Neural cell (in vitro differentiated cells): ENCODE data around the gene IQCH. TPM values are rescaled to one million over a fixed set of nuclear protein-coding genes. Genes with fewer than 3 reads are reported as not detected.

ENCODE experiments used
- H2AFZ ChIP-seq: fragments of 200-600, 300-800 bp; sonication (generic), shearing (Covaris generic); 2 replicates; pipeline ENCODE4 v1.6.0; 2014; ENCODE audit warnings: low read depth, mild to moderate bottlenecking, antibody characterized with exemption, low read length, moderate library complexity
- H3F3A ChIP-seq: fragments of 200-600 bp; shearing (Covaris generic); 2 replicates; pipeline ENCODE4 v1.6.1; 2016; ENCODE audit warnings: mild to moderate bottlenecking, moderate library complexity, mixed read lengths, antibody characterized with exemption, low read length; ENCODE audit not compliant: insufficient read depth, poor library complexity, severe bottlenecking
- H3K27ac ChIP-seq: fragments of 200-600, 300-800 bp; sonication (generic), shearing (Covaris generic); 2 replicates; pipeline ENCODE4 v1.5.1; 2014; ENCODE audit warnings: mild to moderate bottlenecking, low read length, moderate library complexity
- H3K27me3 ChIP-seq: fragments of 300-800, 200-600 bp; sonication (generic), shearing (Covaris generic); 2 replicates; pipeline ENCODE4 v1.6.0; 2014; ENCODE audit warnings: mild to moderate bottlenecking, low read depth, low read length, moderate library complexity; ENCODE audit not compliant: insufficient read depth
- H3K36me3 ChIP-seq: fragments of 300-800, 200-600 bp; sonication (generic), shearing (Covaris generic); 2 replicates; pipeline ENCODE4 v1.5.1; 2014; ENCODE audit warnings: mild to moderate bottlenecking, antibody characterized with exemption, low read length, moderate library complexity; ENCODE audit not compliant: insufficient read depth
- H3K4me2 ChIP-seq: fragments of 300-800, 200-600 bp; sonication (generic), shearing (Covaris generic); 2 replicates; pipeline ENCODE4 v1.6.0; 2014; ENCODE audit warnings: mild to moderate bottlenecking, low read length
- H3K4me3 ChIP-seq: fragments of 300-800, 200-600 bp; sonication (generic), shearing (Covaris generic); 2 replicates; pipeline ENCODE4 v1.5.1; 2014; ENCODE audit warnings: mild to moderate bottlenecking, low read length, moderate library complexity
- H3K79me2 ChIP-seq: fragments of 200-600 bp; shearing (Covaris generic); replicated peaks from 2 replicates; pipeline ENCODE4 v1.6.0; 2014; ENCODE audit warnings: mild to moderate bottlenecking, low read length, moderate library complexity; ENCODE audit not compliant: insufficient read depth
- H3K9ac ChIP-seq: fragments of 300-800, 200-600 bp; sonication (generic), shearing (Covaris generic); 2 replicates; pipeline ENCODE4 v1.6.1; 2016; ENCODE audit warnings: mild to moderate bottlenecking, low read length, mixed read lengths
- H3K9me2 ChIP-seq: fragments of 200-600 bp; shearing (Covaris generic); 2 replicates; pipeline ENCODE4 v1.6.1; 2016; ENCODE audit warnings: mild to moderate bottlenecking, low read length, mixed read lengths; ENCODE audit not compliant: insufficient read depth
- H3K9me3 ChIP-seq: fragments of 200-600, 300-800 bp; sonication (generic), shearing (Covaris generic); 2 replicates; pipeline ENCODE4 v1.6.1; 2016; ENCODE audit warnings: mild to moderate bottlenecking, mixed run types, low read length, moderate library complexity, mixed read lengths
- H4K20me1 ChIP-seq: fragments of 200-600 bp; shearing (Covaris generic); 2 replicates; pipeline ENCODE4 v1.6.1; 2016; ENCODE audit warnings: mild to moderate bottlenecking, mixed run types; ENCODE audit not compliant: insufficient read depth
- EP300 ChIP-seq: fragments of 450-650 bp; conservative IDR thresholded peaks from 2 replicates; pipeline ENCODE4 v1.6.1; 2014; ENCODE audit warnings: antibody characterized with exemption, mild to moderate bottlenecking, moderate library complexity; ENCODE audit not compliant: poor library complexity, severe bottlenecking
- EZH2 ChIP-seq: fragments of 200-600, 300-800 bp; shearing (Covaris generic), sonication (generic); IDR thresholded peaks from 2 replicates; pipeline ENCODE4 v1.6.1; 2014; ENCODE audit warnings: antibody characterized with exemption, low read length, borderline replicate concordance, mild to moderate bottlenecking; ENCODE audit not compliant: insufficient read depth, poor library complexity, severe bottlenecking
- MXI1 ChIP-seq: fragments of 450-650 bp; conservative IDR thresholded peaks from 2 replicates; pipeline ENCODE4 v1.6.1; 2014; ENCODE audit warnings: antibody characterized with exemption, mild to moderate bottlenecking; ENCODE audit not compliant: poor library complexity, severe bottlenecking
- POLR2AphosphoS5 ChIP-seq: IDR thresholded peaks from 2 replicates; pipeline ENCODE4 v1.6.1; 2012
- RAD21 ChIP-seq: fragments of 450-650 bp; conservative IDR thresholded peaks from 2 replicates; pipeline ENCODE4 v1.6.1; 2014; ENCODE audit warnings: antibody characterized with exemption, mild to moderate bottlenecking, moderate library complexity
- SMC3 ChIP-seq: fragments of 450-650 bp; conservative IDR thresholded peaks from 2 replicates; pipeline ENCODE4 v1.6.1; 2014; ENCODE audit warnings: antibody characterized with exemption, mild to moderate bottlenecking, moderate library complexity; ENCODE audit not compliant: poor library complexity
- TAF1 ChIP-seq: IDR thresholded peaks from 2 replicates; pipeline ENCODE4 v1.6.1; 2012; ENCODE audit warnings: low read depth
- polyA plus RNA-seq: library from polyadenylated mRNA; depleted of rRNA; stranded (reverse); fragments of >200 nt; gene quantifications from 2 replicates; pipeline ENCODE4 v1.2.3, GENCODE V29; 2014
- TF ChIP-seq, protein P1 (sequence below): fragments of 450-650 bp; IDR thresholded peaks from 2 replicates; pipeline ENCODE4 v1.5.1; 2014; ENCODE audit warnings: antibody characterized with exemption, mild to moderate bottlenecking, moderate library complexity; ENCODE audit not compliant: poor library complexity, severe bottlenecking
- TF ChIP-seq, protein P2 (sequence below): IDR thresholded peaks from 2 replicates; pipeline ENCODE4 v1.6.1; 2012; ENCODE audit warnings: borderline replicate concordance

Gene IQCH
- polyA plus RNA-seq, 1 donor from 2014 or later, result 2.8 TPM

DNA sequence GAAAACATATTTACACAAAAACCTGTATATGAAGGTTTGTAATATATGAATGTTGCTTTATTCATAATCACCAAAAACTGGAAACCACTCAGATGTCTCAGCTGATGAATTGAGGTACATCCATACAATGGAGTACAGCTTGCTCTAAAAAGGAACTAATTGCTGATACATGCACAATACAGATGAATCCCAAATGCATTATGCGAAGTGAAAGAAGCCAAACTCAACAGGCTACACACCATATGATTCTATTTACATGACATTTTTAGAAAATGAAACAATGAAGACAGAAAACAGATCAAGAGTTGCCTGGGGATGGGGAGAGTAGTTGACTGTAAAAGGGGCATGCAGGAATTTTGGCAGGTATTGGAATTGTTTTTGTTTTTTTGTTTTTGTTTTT, 95.5 kb downstream of the IQCH start:
- H3K9me2 ChIP-seq, result no peaks in the 10 kb centered on the region
- H4K20me1 ChIP-seq, result no peaks in the 10 kb centered on the region
- no peaks in the 10 kb centered on the region for H3K36me3 ChIP-seq
- H3K9me3 ChIP-seq, result peaks cover 3% of the 10 kb centered on the region
- no peak overlapping the region for H3K27ac ChIP-seq
- no peak overlapping the region for H3K9ac ChIP-seq
- no peaks in the 10 kb centered on the region for H3K27me3 ChIP-seq
- H2AFZ ChIP-seq, result no peak overlapping the region
- no peak overlapping the region for H3K4me3 ChIP-seq
- TF ChIP-seq SMC3 (no peak), POLR2AphosphoS5 (no peak), TAF1 (no peak), EZH2 (no peak), RAD21 (no peak), EP300 (no peak), MXI1 (no peak)
- TF ChIP-seq, protein P1, sequence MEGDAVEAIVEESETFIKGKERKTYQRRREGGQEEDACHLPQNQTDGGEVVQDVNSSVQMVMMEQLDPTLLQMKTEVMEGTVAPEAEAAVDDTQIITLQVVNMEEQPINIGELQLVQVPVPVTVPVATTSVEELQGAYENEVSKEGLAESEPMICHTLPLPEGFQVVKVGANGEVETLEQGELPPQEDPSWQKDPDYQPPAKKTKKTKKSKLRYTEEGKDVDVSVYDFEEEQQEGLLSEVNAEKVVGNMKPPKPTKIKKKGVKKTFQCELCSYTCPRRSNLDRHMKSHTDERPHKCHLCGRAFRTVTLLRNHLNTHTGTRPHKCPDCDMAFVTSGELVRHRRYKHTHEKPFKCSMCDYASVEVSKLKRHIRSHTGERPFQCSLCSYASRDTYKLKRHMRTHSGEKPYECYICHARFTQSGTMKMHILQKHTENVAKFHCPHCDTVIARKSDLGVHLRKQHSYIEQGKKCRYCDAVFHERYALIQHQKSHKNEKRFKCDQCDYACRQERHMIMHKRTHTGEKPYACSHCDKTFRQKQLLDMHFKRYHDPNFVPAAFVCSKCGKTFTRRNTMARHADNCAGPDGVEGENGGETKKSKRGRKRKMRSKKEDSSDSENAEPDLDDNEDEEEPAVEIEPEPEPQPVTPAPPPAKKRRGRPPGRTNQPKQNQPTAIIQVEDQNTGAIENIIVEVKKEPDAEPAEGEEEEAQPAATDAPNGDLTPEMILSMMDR, result no peak
- TF ChIP-seq, protein P2, sequence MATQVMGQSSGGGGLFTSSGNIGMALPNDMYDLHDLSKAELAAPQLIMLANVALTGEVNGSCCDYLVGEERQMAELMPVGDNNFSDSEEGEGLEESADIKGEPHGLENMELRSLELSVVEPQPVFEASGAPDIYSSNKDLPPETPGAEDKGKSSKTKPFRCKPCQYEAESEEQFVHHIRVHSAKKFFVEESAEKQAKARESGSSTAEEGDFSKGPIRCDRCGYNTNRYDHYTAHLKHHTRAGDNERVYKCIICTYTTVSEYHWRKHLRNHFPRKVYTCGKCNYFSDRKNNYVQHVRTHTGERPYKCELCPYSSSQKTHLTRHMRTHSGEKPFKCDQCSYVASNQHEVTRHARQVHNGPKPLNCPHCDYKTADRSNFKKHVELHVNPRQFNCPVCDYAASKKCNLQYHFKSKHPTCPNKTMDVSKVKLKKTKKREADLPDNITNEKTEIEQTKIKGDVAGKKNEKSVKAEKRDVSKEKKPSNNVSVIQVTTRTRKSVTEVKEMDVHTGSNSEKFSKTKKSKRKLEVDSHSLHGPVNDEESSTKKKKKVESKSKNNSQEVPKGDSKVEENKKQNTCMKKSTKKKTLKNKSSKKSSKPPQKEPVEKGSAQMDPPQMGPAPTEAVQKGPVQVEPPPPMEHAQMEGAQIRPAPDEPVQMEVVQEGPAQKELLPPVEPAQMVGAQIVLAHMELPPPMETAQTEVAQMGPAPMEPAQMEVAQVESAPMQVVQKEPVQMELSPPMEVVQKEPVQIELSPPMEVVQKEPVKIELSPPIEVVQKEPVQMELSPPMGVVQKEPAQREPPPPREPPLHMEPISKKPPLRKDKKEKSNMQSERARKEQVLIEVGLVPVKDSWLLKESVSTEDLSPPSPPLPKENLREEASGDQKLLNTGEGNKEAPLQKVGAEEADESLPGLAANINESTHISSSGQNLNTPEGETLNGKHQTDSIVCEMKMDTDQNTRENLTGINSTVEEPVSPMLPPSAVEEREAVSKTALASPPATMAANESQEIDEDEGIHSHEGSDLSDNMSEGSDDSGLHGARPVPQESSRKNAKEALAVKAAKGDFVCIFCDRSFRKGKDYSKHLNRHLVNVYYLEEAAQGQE, result no peak
- H3F3A ChIP-seq, result no peaks in the 10 kb centered on the region
- no peak overlapping the region for H3K4me2 ChIP-seq
- H3K79me2 ChIP-seq, result no peaks in the 10 kb centered on the region

DNA sequence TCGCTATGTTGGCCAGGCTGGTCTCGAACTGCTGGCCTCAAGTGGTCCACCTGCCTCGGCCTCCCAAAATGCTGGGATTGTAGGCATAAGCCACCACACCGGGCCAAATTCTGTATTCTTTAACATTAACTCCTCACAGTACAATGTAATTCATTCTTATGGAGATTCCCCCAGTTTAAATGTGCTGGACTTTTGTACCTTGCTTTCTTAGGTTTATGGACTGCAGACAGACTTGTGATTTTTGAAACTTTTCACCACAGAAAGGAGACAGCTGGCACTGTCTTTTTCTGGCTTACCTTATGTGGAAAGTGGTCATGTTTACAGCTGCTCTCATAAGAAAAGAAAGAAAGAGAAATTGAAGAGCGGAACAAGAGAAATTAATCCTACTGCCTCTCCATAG, 103.8 kb downstream of the IQCH start:
- Histone ChIP-seq H3F3A (no peaks in the 10 kb centered on the region), H3K4me3 (peak overlapping the region; percentile 32), H3K27me3 (no peaks in the 10 kb centered on the region), H4K20me1 (no peaks in the 10 kb centered on the region), H2AFZ (peak overlapping the region; percentile 36), H3K27ac (peak overlapping the region; percentile 79), H3K9ac (peak overlapping the region; percentile 46), H3K9me3 (no peaks in the 10 kb centered on the region), H3K4me2 (peak overlapping the region; percentile 67), H3K36me3 (no peaks in the 10 kb centered on the region), H3K9me2 (no peaks in the 10 kb centered on the region), H3K79me2 (no peaks in the 10 kb centered on the region)
- no peak for TF ChIP-seq MXI1
- TF ChIP-seq, protein P1, result no peak
- no peak for TF ChIP-seq EZH2
- TF ChIP-seq POLR2AphosphoS5, result no peak
- TF ChIP-seq, protein P2, result no peak
- TF ChIP-seq EP300, result no peak
- no peak for TF ChIP-seq RAD21
- TF ChIP-seq TAF1, result no peak
- TF ChIP-seq SMC3, result no peak
